ENCODE data around the gene PTGIS. TPM values are rescaled to one million over a fixed set of nuclear protein-coding genes. Genes with fewer than 3 reads are reported as not detected.
"Not testable (repeated sequence)": the region's sequence is repeated elsewhere in the genome, so short reads cannot be mapped to it uniquely, and the experiment has no call there.

Gene PTGIS
- 0.54 and 0.57 TPM in 2 replicates for total RNA-seq (2014; rRNA removed; shearing (Covaris generic))

DNA sequence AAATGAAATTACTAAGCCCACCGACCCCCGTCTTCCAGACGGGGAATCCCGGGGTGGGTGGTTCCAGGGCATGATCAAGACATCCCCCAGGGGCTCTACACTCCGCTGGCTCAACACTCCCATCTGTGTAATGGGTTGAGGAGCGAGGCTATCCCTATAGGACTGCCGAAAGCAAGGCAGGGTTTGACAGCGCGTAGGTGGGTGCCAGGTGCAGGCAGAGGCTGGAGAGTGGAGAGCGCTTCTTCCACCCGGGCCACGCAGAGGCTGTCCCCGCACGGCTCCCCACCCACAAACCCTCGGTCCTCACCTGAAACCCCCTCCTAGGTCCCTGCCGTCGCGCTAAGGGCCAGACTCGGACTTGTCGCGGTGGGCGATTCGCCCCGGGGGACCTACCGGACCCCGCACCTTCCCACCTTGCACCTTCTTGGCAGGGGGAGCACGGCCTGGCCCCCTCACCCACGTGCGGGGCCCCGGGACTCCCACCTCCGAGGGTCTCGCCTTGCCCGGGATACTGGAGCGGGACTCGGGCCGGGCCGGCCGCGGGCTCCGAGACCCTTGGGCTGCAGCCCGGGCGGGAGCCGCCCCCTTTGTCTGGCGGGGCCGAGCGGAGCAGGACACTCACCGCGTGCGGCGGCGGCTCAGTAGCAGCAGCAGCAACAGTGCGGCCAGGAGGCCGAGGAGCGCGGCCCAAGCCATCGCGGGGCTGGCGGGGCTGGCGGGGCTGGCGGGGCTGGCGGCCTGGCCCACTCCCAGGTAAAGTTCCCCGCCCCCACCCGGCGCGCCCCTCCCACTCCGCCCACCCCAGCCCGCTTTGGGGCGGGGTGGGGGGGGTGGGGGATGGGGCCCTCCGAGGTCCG, at the start of gene PTGIS:
Gene PTGIS (minus strand): TSS at position 717 of the 857 bp plus-strand sequence. CDS start 21 bp downstream, at position 696.
- peak; percentile 40 for DNase-seq (ENCODE audit: low read depth)

- not testable (repeated sequence) for DNase-seq (ENCODE audit: low read depth)
Measured at GRCh38 chr20:49617394-49617793, 49.5 kb upstream of the PTGIS start.

GRCh38 chr20:49616154-49617007, 48.4 kb upstream of the PTGIS start:
- DNase-seq (ENCODE audit: low read depth): no peak

GRCh38 chr20:49615401-49616153, 47.6 kb upstream of the PTGIS start:
- DNase-seq (ENCODE audit: low read depth): peak; percentile 34

- not testable (repeated sequence) for DNase-seq (ENCODE audit: low read depth)
Measured at GRCh38 chr20:49615051-49615400, 47.1 kb upstream of the PTGIS start.

DNA sequence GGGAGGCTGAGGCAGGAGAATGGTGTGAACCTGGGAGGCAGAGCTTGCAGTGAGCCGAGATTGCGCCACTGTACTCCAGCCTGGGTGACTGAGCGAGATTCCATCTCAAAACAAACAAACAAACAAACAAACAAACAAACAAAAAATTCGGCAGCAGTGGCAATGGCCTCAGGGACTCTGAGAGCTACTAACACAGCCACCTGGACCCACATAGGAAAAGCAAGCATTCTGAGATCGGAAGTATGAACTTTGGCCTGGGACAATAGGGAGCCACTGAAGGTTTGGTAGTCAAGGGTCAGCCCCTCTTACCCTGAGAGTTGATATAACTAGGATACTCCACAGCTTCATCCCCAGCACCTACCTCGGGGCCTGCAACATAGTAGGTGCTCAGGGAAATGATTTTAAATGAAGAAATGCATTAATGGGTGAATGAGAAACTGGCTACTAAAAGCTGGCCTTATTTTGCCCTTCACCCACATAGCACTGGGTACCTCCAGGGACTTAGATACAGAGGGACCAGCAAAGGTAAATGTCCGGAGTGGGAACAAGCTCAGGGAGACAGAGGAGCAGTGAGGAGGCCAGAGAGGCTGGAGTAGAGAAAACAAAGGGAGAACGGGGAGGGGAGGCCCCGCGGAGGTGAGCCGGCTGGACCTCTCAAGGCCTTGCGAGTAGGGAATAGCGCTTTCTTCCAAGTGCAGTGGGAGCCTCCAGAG, 46.6 kb upstream of the PTGIS start:
- no peak for DNase-seq (ENCODE audit: low read depth)

GRCh38 chr20:49612127-49612738, 44.3 kb upstream of the PTGIS start:
- no peak for DNase-seq (ENCODE audit: low read depth)

DNA sequence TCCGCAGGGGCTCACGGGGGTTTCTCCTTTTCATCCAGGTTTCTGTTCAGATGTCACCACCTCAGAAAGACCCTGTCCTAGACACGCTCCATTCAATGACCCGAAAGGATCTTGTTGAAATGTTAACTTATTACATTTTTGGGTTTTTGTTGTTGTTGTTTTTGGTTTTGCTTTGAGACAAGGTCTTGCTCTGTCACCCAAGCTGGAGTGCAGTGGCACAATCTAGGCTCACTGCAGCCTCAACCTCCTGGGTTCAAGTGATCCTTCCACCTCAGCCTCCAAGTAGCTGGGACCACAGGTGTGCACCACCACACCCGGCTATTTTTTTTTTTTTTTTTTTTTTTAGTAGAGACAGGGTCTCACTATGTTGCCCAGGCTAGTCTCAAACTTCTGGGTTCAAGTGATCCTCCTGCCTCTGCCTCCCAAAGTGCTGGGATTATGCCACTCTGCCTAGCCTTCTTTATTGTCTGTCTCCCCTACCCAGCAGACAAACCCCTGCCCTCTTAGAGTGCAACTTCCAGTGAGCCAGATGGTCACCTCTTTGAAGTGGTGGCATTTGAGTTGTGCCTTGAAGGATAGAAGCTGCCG, 43.7 kb upstream of the PTGIS start:
- DNase-seq (ENCODE audit: low read depth): not testable (repeated sequence)

- peak; percentile 68 for DNase-seq (ENCODE audit: low read depth)
Measured at GRCh38 chr20:49610691-49611538, 43.0 kb upstream of the PTGIS start.

DNA sequence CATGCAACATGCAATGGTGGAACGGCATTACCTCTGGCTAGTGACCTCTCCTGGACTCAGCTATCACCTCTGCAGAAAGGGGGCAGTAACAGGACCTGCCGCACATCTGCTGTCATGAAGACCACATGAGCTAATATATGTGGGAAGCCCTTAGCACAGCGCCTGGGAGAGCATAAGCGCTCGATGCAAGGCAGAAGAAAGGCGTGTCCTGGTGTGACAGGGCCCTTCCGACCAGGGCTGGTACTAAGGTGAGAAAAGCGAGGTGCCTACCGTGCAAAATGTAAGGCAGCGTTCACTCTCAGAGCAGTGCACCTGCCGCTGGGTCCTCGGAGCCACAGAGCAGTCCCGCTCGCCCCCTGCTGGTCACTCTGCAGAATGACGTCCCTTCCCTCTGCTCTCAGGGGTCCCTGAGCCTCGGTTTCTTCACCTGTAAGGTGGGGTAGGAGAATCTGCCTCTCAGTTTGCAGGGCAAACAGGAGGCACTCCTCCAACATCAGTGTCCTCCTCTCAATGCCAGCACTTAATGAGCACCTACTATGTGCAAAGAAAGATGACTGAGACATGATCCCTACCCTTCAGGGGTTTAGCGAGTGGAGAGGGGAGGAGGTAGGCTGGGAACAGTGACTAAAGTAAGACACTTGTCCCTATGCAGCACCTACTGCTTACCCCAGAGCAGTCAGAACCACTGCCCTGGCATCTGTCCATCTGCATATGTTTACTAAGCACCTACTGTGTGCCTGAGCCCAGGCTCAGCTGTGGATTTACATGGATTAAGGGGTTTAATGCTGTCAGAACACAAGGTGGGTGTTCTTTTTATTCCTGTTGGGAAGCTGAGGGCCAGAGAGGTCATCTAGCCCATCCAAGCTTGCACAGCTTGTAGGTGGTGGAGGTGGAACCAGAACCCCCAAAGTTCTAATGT, 41.1 kb upstream of the PTGIS start:
- peak; percentile 58 for DNase-seq (ENCODE audit: low read depth)

- no peak for DNase-seq (ENCODE audit: low read depth)
Measured at GRCh38 chr20:49607568-49607967, 39.6 kb upstream of the PTGIS start.

- no peak for DNase-seq (ENCODE audit: low read depth)
Measured at GRCh38 chr20:49603209-49603627, 35.3 kb upstream of the PTGIS start.

- no peak for DNase-seq (ENCODE audit: low read depth)
Measured at GRCh38 chr20:49602345-49603208, 34.6 kb upstream of the PTGIS start.

- DNase-seq (ENCODE audit: low read depth): no peak
Measured at GRCh38 chr20:49601153-49601924, 33.4 kb upstream of the PTGIS start.

- DNase-seq (ENCODE audit: low read depth): no peak
Measured at GRCh38 chr20:49599746-49600113, 31.8 kb upstream of the PTGIS start.

- DNase-seq (ENCODE audit: low read depth): no peak
Measured at GRCh38 chr20:49597825-49598395, 30.0 kb upstream of the PTGIS start.
